T-helper 9 cell (primary cell): Measurements from ENCODE around the gene MDGA2.
"Not testable (repeated sequence)": the region's sequence is repeated elsewhere in the genome, so short reads cannot be mapped to it uniquely, and the experiment has no call there.

Experiments
- DNase-seq: peaks from one replicate; pipeline ENCODE4 v3.0.0-alpha.2; 2020

MDGA2 gene

DNA sequence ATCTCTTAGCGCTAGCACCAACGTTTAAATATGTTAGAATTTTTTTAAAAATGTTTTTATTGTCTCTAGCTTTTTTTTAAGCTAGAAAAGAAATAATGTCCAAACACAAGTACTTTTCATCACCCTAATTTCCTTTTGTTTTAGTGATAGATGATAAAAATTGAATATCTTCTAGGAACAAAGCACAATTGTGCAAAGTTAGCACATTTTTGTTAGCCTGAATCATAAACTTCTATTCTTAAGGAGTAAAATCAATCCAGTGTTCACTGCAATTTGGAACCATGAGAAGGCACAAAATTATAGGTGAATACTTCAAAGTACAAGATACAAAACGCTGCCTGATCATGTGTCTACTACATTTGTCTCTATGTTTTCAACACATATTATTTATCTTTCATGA lies 615.4 kb downstream of the MDGA2 start:
- DNase-seq, result no peak

DNA sequence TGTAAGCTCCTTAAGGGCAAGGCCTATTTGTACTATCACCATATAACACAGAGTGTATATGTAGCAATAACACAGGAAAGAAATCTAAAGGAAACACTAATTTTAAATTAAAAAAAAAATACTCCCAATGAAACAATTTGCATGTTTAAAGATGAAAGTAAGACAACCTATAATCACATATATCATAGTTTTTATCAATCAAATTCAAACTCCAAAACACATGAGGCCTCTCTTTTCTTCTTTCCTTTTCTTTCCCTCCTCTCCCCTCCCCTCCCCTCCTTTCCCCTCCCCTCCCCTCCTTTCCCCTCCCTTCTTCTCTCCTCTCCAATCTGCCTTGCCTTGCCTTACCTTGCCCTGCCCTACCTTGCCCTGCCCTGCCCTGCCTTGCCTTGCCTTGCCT lies 618.0 kb downstream of the MDGA2 start:
- DNase-seq, result no peak

- DNase-seq, result no peak
Measured at GRCh38 chr14:47044841-47045240, 630.6 kb downstream of the MDGA2 start.

DNA sequence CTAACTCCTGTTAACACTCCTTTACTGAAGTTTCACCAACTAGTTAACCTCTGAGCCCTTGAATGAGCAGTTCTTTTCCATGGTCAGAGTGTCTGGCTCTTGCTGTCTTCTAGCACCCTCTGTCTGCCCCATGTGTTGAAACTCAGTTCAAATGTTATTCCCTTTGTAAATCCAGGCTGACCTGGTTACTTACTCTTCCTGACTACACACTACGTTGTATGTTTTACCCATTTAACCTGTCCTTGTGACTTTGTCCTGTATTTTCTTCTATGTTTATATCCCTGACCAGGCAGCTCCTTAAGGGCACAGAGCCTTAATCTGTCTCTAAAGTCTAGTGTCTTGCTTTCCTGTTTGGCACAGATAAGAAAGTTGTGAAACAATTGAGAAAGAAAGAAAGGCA lies 634.9 kb downstream of the MDGA2 start:
- DNase-seq, result no peak

DNA sequence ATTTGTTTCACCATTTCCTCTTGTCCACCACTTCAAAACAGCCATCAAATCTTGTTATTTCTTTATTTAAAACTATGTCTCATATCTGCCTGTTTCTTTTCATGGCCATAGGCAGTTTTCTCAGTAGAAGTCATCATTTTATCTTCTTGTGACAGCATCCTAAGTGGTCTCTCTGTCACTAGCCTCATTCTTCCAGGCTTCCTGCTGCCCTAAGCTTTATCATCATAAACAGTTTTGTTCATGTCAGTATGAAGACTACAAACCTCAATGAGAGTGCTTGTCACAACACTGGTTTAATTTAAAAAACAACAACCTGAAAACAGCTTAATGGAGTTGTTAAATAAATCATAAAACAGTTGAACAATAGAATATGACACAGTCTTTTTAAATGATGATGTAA lies 636.1 kb downstream of the MDGA2 start:
- no peak for DNase-seq

- no peak for DNase-seq
Measured at GRCh38 chr14:47022721-47023120, 652.7 kb downstream of the MDGA2 start.

DNA sequence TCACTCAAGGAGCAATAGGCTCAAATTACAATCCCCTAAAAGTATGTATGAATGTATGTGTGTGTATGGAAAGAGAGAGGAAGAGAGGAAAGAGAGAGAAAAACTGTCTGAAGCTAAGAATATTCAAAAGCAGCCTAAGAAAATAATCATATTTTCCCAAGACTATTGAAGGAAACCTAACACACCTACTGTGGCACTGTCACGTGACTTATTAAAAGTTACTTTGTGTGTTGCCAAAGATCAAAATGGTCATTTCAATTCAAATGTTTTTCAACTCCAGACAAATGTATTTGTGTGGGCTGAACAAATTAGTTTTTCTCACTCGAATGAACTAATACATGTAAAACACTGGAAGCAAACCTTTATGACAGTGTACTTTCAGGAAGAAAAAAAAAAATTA lies 654.9 kb downstream of the MDGA2 start:
- DNase-seq, result no peak

DNA sequence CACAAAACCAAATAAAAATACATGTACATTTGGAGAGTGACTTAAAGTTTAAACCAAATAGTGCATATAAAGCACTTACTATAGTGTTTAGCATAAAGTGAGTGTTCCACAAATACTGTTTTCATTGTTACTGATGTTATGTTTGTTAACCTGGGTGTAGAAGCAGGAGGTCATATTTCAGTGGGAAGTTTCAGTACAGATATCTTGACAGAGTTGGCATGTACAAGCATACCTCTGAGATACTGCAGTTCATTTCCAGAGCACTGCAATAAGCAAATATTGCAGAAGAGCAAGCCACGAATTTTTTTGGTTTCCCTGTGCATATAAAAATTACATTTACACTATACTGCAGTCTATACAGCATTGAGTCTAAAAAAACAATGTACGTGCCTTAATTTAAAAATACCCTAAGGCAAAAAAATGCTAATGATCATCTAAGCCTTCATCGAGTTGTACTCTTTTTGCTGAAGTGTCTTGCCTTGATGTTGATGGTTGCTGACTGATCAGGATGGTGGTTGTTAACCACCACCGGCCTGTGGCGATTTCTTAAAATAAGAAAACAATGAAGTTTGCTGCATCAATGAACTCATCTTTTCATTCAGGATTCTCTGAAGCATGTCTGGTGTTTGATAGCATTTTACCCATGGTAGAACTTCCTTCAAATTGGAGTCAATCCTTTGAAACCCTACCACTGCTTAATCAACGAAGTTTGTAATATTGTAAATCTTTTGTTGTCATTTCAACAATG lies 662.7 kb downstream of the MDGA2 start:
- DNase-seq, result no peak

DNA sequence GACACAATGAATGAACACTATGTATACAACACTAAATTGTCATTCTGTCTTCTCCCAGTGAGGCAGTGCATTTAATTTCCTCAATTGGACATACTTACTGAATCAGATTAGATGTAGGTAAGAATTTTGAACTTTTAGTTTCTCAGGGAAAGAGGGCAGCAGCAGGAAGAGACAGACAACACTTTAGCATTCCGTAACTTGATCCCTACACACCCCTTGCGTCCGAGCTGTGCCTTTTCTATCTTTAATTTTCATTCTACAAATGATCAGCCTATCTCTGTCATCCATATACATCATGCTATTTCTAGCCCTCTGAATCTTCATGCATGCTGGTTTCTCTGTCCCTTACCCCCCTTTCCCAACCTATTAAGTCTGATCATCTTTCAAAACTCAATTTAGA lies 665.8 kb downstream of the MDGA2 start:
- no peak for DNase-seq

DNA sequence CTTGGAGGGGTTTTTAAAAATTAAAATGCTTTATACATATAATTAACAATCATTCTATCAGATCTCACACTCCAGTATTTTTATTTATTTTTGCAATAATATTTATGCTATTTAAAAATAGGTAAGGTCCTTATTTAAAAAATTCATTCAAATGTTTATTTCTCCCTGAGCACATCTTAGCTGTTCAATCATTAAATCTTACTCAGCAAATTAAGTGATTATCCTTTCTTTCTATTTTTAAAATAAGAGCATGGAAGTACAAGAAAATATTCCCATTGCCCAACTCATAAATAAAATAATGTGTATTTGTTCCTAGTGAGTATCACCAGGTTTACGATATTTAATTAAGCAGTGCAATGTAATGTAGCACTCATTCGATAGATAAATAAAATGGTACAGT lies 666.7 kb downstream of the MDGA2 start:
- DNase-seq, result no peak

DNA sequence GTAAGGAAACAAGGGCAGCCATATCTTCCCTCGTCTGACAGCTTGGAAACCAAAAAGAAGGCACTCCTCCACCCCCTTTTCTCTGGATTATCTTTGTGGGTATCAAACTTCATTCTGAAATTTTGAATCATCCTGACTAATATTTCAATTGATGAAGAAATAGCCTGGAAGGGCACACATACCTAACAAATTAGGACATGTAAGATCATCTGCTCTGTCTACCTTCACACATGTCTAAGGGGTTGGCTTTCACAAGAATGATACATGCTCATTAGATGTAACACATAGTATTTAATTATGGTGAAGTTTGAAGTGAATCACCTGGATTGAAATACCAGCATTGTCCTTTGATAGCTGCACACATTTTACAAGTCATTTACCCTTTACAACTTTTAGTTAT lies 675.7 kb downstream of the MDGA2 start:
- DNase-seq, result no peak

DNA sequence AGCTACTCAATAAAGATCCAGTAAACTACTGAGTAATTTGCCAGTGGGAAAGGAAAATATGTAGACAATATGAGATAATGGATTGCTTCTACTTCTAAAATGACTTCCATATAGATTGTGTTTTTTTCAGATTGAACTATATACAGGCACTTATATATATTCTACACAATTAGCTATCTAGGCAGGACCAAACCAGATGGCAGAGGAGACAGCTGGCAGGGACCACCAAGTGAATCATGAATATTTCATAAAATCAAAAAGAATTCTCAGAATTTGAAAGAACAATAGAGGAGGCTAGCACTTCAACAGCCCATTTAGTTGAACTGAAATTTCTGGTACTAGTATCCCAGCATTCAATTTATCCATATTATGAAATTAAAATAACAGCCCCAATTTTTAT lies 685.8 kb downstream of the MDGA2 start:
- no peak for DNase-seq

GRCh38 chr14:46988312-46988711 lies 687.1 kb downstream of the MDGA2 start:
- DNase-seq, result no peak

GRCh38 chr14:46985529-46986380 lies 689.6 kb downstream of the MDGA2 start:
- no peak for DNase-seq

DNA sequence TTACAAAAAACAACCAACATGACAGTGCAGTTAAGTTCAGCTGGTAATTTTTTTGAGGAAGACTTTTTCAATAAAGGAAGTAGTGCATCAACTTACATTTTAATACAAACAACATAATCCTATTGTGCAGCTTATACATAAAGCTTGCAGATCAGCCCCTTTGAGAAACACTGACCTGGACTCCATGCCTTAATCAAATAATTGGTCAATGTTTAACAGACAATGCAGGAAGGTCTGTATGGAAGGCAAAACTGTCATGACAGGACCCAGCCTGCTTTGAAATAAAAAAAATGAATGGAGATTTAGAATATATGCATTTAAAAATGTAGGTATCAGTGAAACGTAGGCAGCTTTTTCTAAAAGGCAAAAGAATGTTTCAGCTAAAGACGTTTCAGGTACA lies 702.1 kb downstream of the MDGA2 start:
- DNase-seq, result no peak

- no peak for DNase-seq
Measured at GRCh38 chr14:46964378-46964777, 711.0 kb downstream of the MDGA2 start.

DNA sequence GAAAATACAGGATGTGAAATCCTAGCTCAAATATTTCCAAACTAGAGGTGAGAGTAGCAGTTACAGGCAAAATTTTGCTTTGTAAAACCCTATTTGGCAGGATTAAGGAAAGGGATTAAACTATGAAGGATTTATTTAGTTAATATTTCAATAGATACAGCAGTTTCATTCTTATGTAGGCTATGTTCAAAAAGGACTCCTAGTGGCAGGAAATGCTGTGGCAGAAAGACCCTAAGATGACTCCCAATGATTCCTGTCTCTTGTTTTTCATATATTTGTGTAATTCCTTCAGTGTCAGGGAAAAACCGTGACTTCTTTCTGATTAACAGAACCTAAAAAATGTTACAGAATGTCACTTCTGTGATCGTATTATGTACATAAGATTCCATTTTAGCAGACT lies 724.3 kb downstream of the MDGA2 start:
- DNase-seq, result no peak

DNA sequence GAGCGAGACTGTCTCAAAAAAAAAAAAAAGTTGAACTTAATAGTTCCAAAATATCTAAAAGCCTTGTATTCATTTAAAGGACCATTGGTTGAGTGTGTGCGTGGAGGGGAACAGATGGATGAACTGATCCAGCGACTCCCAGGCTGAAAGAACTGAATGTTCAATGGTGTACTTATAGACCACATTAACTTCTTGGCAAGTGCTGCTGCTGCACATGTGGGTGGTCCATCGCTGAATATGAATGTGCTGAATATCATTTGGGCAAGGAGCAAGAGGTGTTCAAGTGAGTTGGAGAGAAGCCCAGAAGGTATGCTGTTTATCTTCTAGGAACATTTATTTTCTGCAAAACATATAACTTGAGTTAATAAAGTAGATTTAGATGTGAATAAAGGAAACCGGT lies 734.8 kb downstream of the MDGA2 start:
- no peak for DNase-seq

GRCh38 chr14:46920542-46920941 lies 754.9 kb downstream of the MDGA2 start:
- DNase-seq, result no peak

DNA sequence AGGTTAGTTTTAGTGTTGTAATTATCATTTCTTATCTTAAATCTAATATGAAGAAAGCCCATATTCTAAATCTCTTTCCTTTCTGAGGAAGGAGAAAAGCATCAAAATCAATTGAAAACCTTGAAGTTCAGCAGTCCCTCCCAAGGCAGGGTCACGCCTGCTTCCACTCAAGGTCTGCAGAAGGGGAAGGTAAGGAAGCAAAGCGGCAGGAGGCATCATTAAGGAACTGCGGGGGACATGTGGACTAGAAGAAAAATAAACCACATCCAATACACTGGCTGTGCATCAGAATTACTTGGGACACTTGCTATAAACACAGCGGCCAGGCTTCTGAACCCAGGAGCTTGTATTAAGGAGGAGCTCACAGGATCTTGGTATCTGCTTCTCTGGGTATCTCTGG lies 759.9 kb downstream of the MDGA2 start:
- DNase-seq, result not testable (repeated sequence)

GRCh38 chr14:46902837-46903236 lies 772.6 kb downstream of the MDGA2 start:
- no peak for DNase-seq

DNA sequence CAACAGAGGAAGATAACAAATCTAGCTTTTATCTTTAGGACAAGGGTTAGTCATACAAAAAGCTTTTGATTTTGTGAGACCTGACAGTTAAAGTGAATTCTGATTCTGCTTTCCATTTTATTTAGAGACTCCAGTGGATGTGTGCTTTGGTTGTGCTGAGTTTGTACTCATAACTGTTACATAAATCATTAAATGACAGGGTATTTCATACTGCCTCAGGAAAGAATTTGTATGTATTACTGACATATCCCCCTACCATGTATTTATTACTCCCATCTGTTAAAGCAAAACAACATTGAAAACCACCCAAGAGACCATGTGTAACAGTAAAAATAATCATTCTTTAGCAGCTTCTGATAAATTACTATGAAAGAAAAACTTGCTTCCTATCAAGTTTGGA lies 780.9 kb downstream of the MDGA2 start:
- no peak for DNase-seq

GRCh38 chr14:46887144-46887543 lies 788.3 kb downstream of the MDGA2 start:
- no peak for DNase-seq

DNA sequence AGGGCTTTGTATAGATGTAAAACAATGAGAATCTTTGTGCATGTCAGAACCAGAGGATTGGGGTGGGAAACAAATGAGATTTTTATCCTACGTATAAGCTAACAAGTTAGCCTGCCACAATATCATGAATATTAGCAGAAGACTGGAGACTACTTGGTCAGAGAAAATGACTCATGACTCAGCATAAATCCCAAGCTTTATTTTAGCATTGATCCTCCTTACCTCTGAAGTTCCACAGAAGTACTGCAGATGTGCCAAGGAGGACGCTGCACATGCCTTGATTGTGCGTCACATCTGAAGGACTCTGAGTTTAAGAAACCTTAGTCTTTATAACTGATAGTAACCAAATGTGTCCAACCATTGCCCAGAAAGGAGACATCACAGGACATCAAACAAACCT lies 789.8 kb downstream of the MDGA2 start:
- DNase-seq, result no peak
